HFFc6 (cell line): ENCODE results near the gene SGMS1. TPM values are rescaled to one million over a fixed set of nuclear protein-coding genes. Genes with fewer than 3 reads are reported as not detected.
"Not testable (repeated sequence)": the region's sequence is repeated elsewhere in the genome, so short reads cannot be mapped to it uniquely, and the experiment has no call there.

ENCODE experiments used
- DNase-seq: peaks from one replicate; pipeline ENCODE4 v3.0.0-alpha.2; 2018
- H3K27ac Mint-ChIP-seq: 2 replicates; pipeline ENCODE4 v1.8.0; 2020; ENCODE audit warnings: mild to moderate bottlenecking, mixed read lengths
- H3K27me3 Mint-ChIP-seq: 2 replicates; pipeline ENCODE4 v1.8.0; 2021; ENCODE audit warnings: mild to moderate bottlenecking, moderate library complexity, mixed read lengths; ENCODE audit not compliant: insufficient read depth
- H3K36me3 Mint-ChIP-seq: 2 replicates; pipeline ENCODE4 v1.8.0; 2021; ENCODE audit warnings: low read depth, mixed read lengths
- H3K4me1 Mint-ChIP-seq: 2 replicates; pipeline ENCODE4 v1.8.0; 2020; ENCODE audit warnings: low read depth, mixed read lengths
- H3K4me3 Mint-ChIP-seq: 2 replicates; pipeline ENCODE4 v1.8.0; 2020; ENCODE audit warnings: mild to moderate bottlenecking, moderate library complexity, mixed read lengths
- H3K9me3 Mint-ChIP-seq: 2 replicates; pipeline ENCODE4 v1.8.0; 2020; ENCODE audit warnings: mild to moderate bottlenecking, mixed read lengths
- total RNA-seq, 6 experiments: library from RNA; stranded (reverse); fragmentation: NEBNext Ultra II Directional; extraction: Animal tissue kit (Norgen Biotek cat#: 25700); gene quantifications; 2 replicates in 1 of 6; 3 replicates in 5 of 6; pipeline ENCODE4 v1.2.3, GENCODE V29; 2021
- TF ChIP-seq, protein P1 (sequence below): fragments of 200-600 bp; sonication (generic); IDR thresholded peaks from 2 replicates; pipeline ENCODE4 v1.5.0; 2021; ENCODE audit warnings: antibody characterized with exemption, mild to moderate bottlenecking

Gene SGMS1
- total RNA-seq, 6 experiments from 2014 or later: 19.6 to 27.5 (median 24.6) TPM

DNA sequence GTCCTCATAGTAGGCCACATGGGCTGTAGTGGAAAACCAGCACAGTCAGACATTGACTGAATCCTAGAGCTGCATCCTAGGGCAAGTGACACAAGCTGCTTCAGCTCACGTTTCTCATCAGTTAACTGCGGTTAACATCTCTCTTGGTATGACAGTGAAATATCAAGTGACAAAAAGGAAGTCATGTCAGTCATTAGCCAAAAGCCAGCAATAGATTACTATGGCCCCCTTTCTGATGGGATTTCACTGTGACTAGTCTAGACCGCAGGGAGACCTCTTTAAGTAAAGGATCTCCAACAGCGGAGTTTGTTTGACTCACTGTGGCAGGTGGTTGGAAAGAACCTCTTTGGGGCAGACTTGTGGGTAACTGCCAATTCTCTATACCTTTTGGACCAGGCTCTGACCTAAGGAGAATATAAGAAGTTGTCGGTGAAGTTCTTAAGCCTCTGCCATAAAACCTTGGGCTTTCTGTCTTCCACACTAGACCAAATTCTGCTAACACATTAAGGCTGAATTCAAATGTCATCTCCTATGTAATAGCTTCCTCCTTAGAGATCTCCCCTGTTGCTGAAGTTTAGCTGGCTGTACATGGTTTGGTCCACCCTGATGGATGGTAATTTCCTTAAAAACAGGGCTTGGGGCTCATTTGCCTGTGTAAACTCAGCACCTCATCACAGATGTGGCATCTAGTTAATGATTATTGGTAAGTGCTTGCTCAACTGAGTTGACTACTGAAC is 115.3 kb downstream of the SGMS1 start:
- Mint-ChIP-seq H3K27me3 (no peaks in the 10 kb centered on the region; the same call in 1 of the 2 replicates), H3K27ac (no peak overlapping the region), H3K36me3 (no peaks in the 10 kb centered on the region), H3K4me3 (no peak overlapping the region), H3K4me1 (peaks cover 18% of the 10 kb centered on the region), H3K9me3 (no peaks in the 10 kb centered on the region)
- DNase-seq: no peak
- TF ChIP-seq, protein P1, sequence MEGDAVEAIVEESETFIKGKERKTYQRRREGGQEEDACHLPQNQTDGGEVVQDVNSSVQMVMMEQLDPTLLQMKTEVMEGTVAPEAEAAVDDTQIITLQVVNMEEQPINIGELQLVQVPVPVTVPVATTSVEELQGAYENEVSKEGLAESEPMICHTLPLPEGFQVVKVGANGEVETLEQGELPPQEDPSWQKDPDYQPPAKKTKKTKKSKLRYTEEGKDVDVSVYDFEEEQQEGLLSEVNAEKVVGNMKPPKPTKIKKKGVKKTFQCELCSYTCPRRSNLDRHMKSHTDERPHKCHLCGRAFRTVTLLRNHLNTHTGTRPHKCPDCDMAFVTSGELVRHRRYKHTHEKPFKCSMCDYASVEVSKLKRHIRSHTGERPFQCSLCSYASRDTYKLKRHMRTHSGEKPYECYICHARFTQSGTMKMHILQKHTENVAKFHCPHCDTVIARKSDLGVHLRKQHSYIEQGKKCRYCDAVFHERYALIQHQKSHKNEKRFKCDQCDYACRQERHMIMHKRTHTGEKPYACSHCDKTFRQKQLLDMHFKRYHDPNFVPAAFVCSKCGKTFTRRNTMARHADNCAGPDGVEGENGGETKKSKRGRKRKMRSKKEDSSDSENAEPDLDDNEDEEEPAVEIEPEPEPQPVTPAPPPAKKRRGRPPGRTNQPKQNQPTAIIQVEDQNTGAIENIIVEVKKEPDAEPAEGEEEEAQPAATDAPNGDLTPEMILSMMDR: no peak

DNA sequence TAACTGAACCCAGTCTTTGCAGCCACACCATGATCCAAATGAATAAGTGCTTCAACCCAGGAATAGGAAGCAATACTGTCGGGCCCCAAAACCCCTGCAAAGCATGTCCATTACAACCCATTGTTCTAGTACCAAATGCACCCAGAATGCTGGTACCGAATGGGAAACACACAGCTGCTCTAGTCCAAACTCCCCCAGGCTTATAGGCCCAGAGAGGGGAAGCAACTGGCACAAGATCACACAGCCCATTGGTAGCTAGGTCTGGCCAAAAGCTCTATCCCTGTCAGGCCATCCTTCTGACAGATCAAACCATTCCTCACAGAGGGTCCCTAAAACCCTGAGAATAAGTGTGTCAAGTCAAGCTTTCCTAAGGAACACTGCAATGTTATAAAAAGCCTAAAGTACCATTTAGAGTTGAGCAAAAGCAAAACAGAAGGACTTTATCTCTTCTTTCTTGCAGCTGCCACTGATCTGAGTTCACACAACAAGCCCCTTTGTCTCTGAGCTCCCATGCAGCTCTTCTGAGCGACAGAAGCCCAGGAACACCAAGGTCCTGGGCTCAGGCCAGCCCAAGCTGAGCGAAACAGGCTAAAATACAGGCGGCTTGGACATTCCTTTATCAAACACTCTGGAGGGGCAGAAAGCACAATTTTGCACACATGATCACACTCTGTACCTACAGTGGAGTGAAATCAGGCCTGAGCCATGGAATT is 116.7 kb downstream of the SGMS1 start:
- H3K36me3 Mint-ChIP-seq: no peaks in the 10 kb centered on the region
- DNase-seq: no peak
- peaks cover 15% of the 10 kb centered on the region for H3K4me1 Mint-ChIP-seq
- H3K27me3 Mint-ChIP-seq: no peaks in the 10 kb centered on the region; the same call in 1 of the 2 replicates
- no peaks in the 10 kb centered on the region for H3K9me3 Mint-ChIP-seq
- TF ChIP-seq, protein P1: no peak
- H3K27ac Mint-ChIP-seq: no peak overlapping the region
- no peak overlapping the region for H3K4me3 Mint-ChIP-seq

DNA sequence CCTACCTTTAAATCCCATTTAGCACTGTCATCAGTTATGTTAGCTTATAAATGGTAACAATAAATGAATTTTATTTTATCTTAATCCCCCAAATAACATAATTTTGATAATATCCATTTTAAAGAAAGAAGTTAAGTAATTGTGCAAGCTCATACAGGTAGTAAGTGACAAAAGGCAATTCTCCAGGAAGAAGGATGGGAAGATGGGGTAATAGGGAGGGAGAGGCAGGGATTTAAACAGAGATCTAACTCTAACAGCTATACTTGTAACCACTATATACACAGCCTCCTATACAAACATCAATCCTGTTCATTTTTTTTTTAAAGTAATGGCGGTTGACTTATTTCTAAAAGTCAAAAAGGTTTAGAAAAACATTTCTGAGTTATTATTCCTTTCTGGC is 119.4 kb downstream of the SGMS1 start:
- DNase-seq: no peak
- H3K36me3 Mint-ChIP-seq: no peaks in the 10 kb centered on the region
- no peak overlapping the region for H3K4me3 Mint-ChIP-seq
- H3K4me1 Mint-ChIP-seq: peaks cover 15% of the 10 kb centered on the region
- no peaks in the 10 kb centered on the region for H3K9me3 Mint-ChIP-seq
- H3K27me3 Mint-ChIP-seq: no peaks in the 10 kb centered on the region; the same call in 1 of the 2 replicates
- no peak overlapping the region for H3K27ac Mint-ChIP-seq
- TF ChIP-seq, protein P1: no peak

DNA sequence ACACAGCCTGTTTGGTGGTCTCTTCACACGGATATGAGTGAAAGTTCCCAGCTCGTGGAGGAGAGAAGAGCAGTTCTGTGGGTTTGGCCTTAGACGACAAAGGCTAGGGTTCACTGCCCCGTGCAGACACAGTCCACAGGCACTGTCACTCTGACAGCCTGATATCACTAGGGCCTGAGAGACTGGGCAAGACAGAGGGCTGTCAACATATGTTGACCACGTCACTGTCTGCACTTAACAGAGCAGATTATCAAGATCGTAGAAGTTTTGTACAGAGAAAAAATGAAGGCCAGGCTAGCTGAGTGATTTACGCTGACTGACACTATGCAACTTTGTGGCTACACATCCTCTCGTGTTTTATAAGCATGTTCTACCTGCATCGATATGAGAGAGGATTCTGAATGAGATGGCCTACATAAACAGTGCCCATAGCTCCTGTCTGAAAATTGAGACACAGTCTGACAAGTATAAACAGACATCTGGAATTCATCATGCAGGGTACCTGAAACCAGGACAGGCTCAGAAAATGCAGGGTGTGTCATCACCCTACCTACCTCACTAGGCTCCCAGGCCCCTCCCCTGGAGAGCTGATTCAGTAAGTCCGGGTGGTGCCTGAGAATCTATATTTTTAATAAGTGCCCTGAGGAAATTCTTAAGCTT is 120.0 kb downstream of the SGMS1 start:
- no peaks in the 10 kb centered on the region for H3K9me3 Mint-ChIP-seq
- TF ChIP-seq, protein P1: no peak
- H3K4me3 Mint-ChIP-seq: no peak overlapping the region
- no peak for DNase-seq
- peaks cover 15% of the 10 kb centered on the region for H3K4me1 Mint-ChIP-seq
- H3K27me3 Mint-ChIP-seq: no peaks in the 10 kb centered on the region; the same call in 1 of the 2 replicates
- H3K36me3 Mint-ChIP-seq: no peaks in the 10 kb centered on the region
- no peak overlapping the region for H3K27ac Mint-ChIP-seq

DNA sequence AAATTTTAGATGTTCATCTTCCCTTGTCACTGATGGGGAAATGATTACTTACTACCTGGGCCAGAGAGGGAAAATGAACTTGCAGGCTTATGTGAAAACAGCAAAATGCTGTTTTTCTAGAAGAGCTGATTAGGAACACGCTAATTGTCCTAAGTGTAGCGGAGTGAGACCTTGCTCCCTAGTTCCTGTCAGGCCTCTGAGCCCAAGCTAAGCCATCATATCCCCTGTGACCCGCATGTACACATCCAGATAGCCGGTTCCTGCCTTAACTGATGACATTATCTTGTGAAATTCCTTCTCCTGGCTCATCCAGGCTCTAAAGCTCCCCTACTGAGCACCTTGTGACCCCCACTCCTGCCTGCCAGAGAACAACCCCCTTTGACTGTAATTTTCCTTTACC is 120.6 kb downstream of the SGMS1 start:
- H3K9me3 Mint-ChIP-seq, H3K36me3 Mint-ChIP-seq, H3K27me3 Mint-ChIP-seq, DNase-seq, H3K4me3 Mint-ChIP-seq, H3K27ac Mint-ChIP-seq: not testable (repeated sequence)
- peaks cover 16% of the 10 kb centered on the region for H3K4me1 Mint-ChIP-seq
